Pancreas (tissue), 10 donors: ENCODE data around the gene TXNDC16. TPM values are rescaled to one million over a fixed set of nuclear protein-coding genes. Genes with fewer than 3 reads are reported as not detected.

ENCODE experiments used
- ATAC-seq, 4 donors: fragments of 200-7000 bp; cut with Tn5 transposase; one replicate each; pipeline versions ENCODE4 v1.8.0 to v1.9.1; 2020; ENCODE audit warnings: mild to moderate bottlenecking in 4 of 4, moderate library complexity in 4 of 4
- DNase-seq, 6 donors: peaks; one replicate each; pipeline ENCODE4 v3.0.0-alpha.2; 2020
- FAIRE-seq: peaks from 2 replicates; lab custom pipeline; 2012; peaks lifted over from hg19 to GRCh38; lab: Jason Lieb, UNC
- H3K27ac ChIP-seq, 4 donors: fragments of 200-600 bp; sonication (generic); 1 replicate in 3 of 4; 2 replicates in 1 of 4; pipeline versions ENCODE4 v1.5.0 to v1.8.0; 2020
- H3K27me3 ChIP-seq, 4 donors: fragments of 200-600 bp; one replicate each; pipeline ENCODE4 v1.8.0; 2021
- H3K36me3 ChIP-seq, 3 donors: fragments of 200-600 bp; sonication (generic) in 1 of 3; one replicate each; pipeline versions ENCODE4 v1.5.0 to v1.8.0; 2020 to 2021
- H3K4me1 ChIP-seq, 3 donors: fragments of 200-600 bp; one replicate each; pipeline ENCODE4 v1.8.0; 2021
- H3K4me3 ChIP-seq, 4 donors: fragments of 200-600 bp; sonication (generic) in 2 of 4; one replicate each; pipeline versions ENCODE4 v1.5.0 to v1.8.0; 2020 to 2021
- H3K9me3 ChIP-seq, 4 donors: fragments of 200-600 bp; one replicate each; pipeline ENCODE4 v1.8.0; 2021
- WGBS, 2 donors: extraction: QIAGEN DNeasy Blood & Tissue Kit; methylation state at CpG; one replicate each; pipeline ENCODE4 v1.1.7; 2013; 5-methylcytosine and 5-hydroxymethylcytosine counted together
- intact Hi-C, 3 donors: fragments of 100-400 bp; cut with DNase I; formaldehyde crosslinking; loops; one replicate each; pipeline versions ENCODE4 v1.11.1 to v1.14.2; 2022
- polyA plus RNA-seq, 2 donors: library from polyadenylated mRNA; stranded (reverse); fragments of 200-250 nt; gene quantifications; one replicate each; pipeline ENCODE4 v1.2.3, GENCODE V29; 2013
- total RNA-seq, 6 donors: library from RNA; stranded (reverse); fragmentation: NEBNext Ultra II Directional in 4 of 6; extraction: Animal tissue kit (Norgen Biotek cat#: 25700) in 4 of 6; gene quantifications; one replicate each; pipeline versions ENCODE4 v1.2.1 to v1.2.4, GENCODE V29; 2021 to 2023
- TF ChIP-seq, protein P1 (sequence below), 4 donors: fragments of 200-600 bp; sonication (generic) in 3 of 4; IDR thresholded peaks; one replicate each; pipeline versions ENCODE4 v1.5.0 to v1.8.0; 2021; ENCODE audit warnings: antibody characterized with exemption in 4 of 4
- donor health status: healthy with polysubstance abuse.
- donor health status: DM: no; HTN: no; CAD: no; lungs with moderate emphysema.
- donor health status: DM: no; HTN: no; CAD: no.
- donor health status: control.
- donor health status: control.
- donor health status: Bipolar disorder and iron deficiency.
- donor health status: DM: yes; HTN: yes; CAD: no.
- donor health status: DM: no; HTN: no; CAD: no.
- donor health status: DM: no; HTN: no; CAD: no.
- donor health status: DM: yes; HTN: yes; CAD: no.

TXNDC16 gene
- total and polyA plus RNA-seq, 8 donors, result 1.1 to 7.4 (median 4.1) TPM

- ATAC-seq (no peak), DNase-seq (no peak), FAIRE-seq (no peak)
- H3K4me3 ChIP-seq, result no peak overlapping the region
- no peak overlapping the region for H3K27ac ChIP-seq
- no peaks in the 10 kb centered on the region for H3K4me1 ChIP-seq
- 88 to 92% methylated on average over 7 of the region's 7 CpGs for WGBS, 2 donors
- intact Hi-C loops, result loop anchor here in 1 of 3 donors (10.0 kb wide), 1 partner anchor 153 kb away; the partner anchor contains the start of gene PTGER2
- H3K36me3 ChIP-seq, result peaks cover 0 to 4% (median 0%) of the 10 kb centered on the region in 3 donors
- TF ChIP-seq, protein P1, sequence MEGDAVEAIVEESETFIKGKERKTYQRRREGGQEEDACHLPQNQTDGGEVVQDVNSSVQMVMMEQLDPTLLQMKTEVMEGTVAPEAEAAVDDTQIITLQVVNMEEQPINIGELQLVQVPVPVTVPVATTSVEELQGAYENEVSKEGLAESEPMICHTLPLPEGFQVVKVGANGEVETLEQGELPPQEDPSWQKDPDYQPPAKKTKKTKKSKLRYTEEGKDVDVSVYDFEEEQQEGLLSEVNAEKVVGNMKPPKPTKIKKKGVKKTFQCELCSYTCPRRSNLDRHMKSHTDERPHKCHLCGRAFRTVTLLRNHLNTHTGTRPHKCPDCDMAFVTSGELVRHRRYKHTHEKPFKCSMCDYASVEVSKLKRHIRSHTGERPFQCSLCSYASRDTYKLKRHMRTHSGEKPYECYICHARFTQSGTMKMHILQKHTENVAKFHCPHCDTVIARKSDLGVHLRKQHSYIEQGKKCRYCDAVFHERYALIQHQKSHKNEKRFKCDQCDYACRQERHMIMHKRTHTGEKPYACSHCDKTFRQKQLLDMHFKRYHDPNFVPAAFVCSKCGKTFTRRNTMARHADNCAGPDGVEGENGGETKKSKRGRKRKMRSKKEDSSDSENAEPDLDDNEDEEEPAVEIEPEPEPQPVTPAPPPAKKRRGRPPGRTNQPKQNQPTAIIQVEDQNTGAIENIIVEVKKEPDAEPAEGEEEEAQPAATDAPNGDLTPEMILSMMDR (IDR thresholded peaks at IDR 0.05), result no peak
- H3K9me3 ChIP-seq, result no peaks in the 10 kb centered on the region
- no peaks in the 10 kb centered on the region for H3K27me3 ChIP-seq
Measured at GRCh38 chr14:52467515-52468266, 84.6 kb downstream of the TXNDC16 start.

DNA sequence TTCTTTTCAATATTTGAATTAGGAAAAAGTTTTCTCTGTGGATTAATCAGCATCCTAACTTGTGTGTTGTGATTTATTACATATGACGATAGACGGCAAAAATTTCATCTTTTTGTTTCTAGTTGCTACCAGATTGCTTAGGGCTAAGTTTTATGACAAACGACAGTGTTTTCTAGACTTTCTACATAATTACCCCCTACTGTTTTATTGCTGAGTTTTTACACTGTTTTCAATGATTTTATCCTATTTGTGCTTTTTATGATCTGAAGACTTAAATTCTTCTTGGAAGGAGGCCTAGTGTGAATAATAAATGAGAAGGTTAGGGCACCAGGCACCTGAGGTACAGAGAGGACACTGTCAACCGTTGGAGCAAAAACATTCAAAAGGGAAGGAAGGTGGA is 88.1 kb downstream of the TXNDC16 start:
- Histone ChIP-seq H3K27ac (no peak overlapping the region), H3K9me3 (peaks cover 0 to 5% (median 0%) of the 10 kb centered on the region in 4 donors), H3K4me1 (no peaks in the 10 kb centered on the region), H3K27me3 (no peaks in the 10 kb centered on the region), H3K4me3 (no peak overlapping the region), H3K36me3 (peaks cover 0 to 7% (median 0%) of the 10 kb centered on the region in 3 donors)
- 96 to 98% methylated on average over 4 of the region's 4 CpGs for WGBS, 2 donors
- DNase-seq (no peak), ATAC-seq (no peak), FAIRE-seq (no peak)
- intact Hi-C loops, result loop anchor here in 1 of 3 donors (10.0 kb wide), 1 partner anchor 149 kb away; the partner anchor contains the start of gene PTGER2
- TF ChIP-seq, protein P1 (IDR thresholded peaks at IDR 0.05), result no peak

GRCh38 chr14:52463375-52463774 is 88.9 kb downstream of the TXNDC16 start:
- no peak for ATAC-seq
- no peak overlapping the region for H3K4me3 ChIP-seq
- intact Hi-C loops, result loop anchor here in 1 of 3 donors (10.0 kb wide), 1 partner anchor 149 kb away; the partner anchor contains the start of gene PTGER2

GRCh38 chr14:52461721-52462120 is 90.6 kb downstream of the TXNDC16 start:
- TF ChIP-seq, protein P1 (IDR thresholded peaks at IDR 0.05), result no peak

More at GRCh38 chr14:52463375-52463774, 88.9 kb downstream of the TXNDC16 start:
- FAIRE-seq (no peak), DNase-seq (no peak)
- Histone ChIP-seq H3K9me3 (peaks cover 0 to 5% (median 0%) of the 10 kb centered on the region in 4 donors), H3K4me1 (no peaks in the 10 kb centered on the region), H3K36me3 (peaks cover 0 to 7% (median 0%) of the 10 kb centered on the region in 3 donors), H3K27me3 (no peaks in the 10 kb centered on the region), H3K27ac (no peak overlapping the region)
- TF ChIP-seq, protein P1 (IDR thresholded peaks at IDR 0.05), result no peak
- 96 to 97% methylated on average over 3 of the region's 3 CpGs for WGBS, 2 donors

More at GRCh38 chr14:52461721-52462120, 90.6 kb downstream of the TXNDC16 start:
- no peak for ATAC-seq
- no peak for FAIRE-seq
- peaks cover 0 to 5% (median 0%) of the 10 kb centered on the region in 4 donors for H3K9me3 ChIP-seq
- no peak overlapping the region for H3K4me3 ChIP-seq
- no peak overlapping the region for H3K27ac ChIP-seq
- no peak for DNase-seq
- 98 to 100% methylated on average over 1 of the region's 1 CpG for WGBS, 2 donors
- H3K27me3 ChIP-seq, result no peaks in the 10 kb centered on the region
- H3K36me3 ChIP-seq, result peaks cover 0 to 7% (median 0%) of the 10 kb centered on the region in 3 donors
- intact Hi-C loops, result loop anchor here in 1 of 3 donors (10.0 kb wide), 1 partner anchor 147 kb away; the partner anchor contains the start of gene PTGER2
- H3K4me1 ChIP-seq, result no peaks in the 10 kb centered on the region
